IPS-NIHi7 (cell line): ENCODE data around the gene RAP1A.
"Not testable (repeated sequence)": the region's sequence is repeated elsewhere in the genome, so short reads cannot be mapped to it uniquely, and the experiment has no call there.

ENCODE experiments used
- DNase-seq: peaks from one replicate; pipeline ENCODE4 v3.0.0; 2012; ENCODE audit warnings: mixed read lengths; ENCODE audit errors: extremely low spot score

Gene RAP1A

GRCh38 chr1:111597426-111597825, 22.2 kb upstream of the RAP1A start:
- DNase-seq, result no peak

GRCh38 chr1:111598544-111598943, 21.0 kb upstream of the RAP1A start:
- DNase-seq, result no peak

- no peak for DNase-seq
Observed at GRCh38 chr1:111599781-111600693, 19.6 kb upstream of the RAP1A start.

GRCh38 chr1:111600886-111601386, 18.7 kb upstream of the RAP1A start:
- DNase-seq, result no peak

GRCh38 chr1:111602302-111602701, 17.3 kb upstream of the RAP1A start:
- DNase-seq, result no peak

GRCh38 chr1:111602974-111603373, 16.6 kb upstream of the RAP1A start:
- no peak for DNase-seq

GRCh38 chr1:111603979-111604378, 15.6 kb upstream of the RAP1A start:
- no peak for DNase-seq

GRCh38 chr1:111604931-111605330, 14.7 kb upstream of the RAP1A start:
- no peak for DNase-seq

- DNase-seq, result no peak
Observed at GRCh38 chr1:111605576-111605975, 14.0 kb upstream of the RAP1A start.

- not testable (repeated sequence) for DNase-seq
Observed at GRCh38 chr1:111606457-111607215, 13.0 kb upstream of the RAP1A start.

GRCh38 chr1:111608528-111608927, 11.1 kb upstream of the RAP1A start:
- not testable (repeated sequence) for DNase-seq

- no peak for DNase-seq
Observed at GRCh38 chr1:111611986-111612385, 7.6 kb upstream of the RAP1A start.

GRCh38 chr1:111615870-111616715, 3.5 kb upstream of the RAP1A start:
- no peak for DNase-seq

- DNase-seq, result no peak
Observed at GRCh38 chr1:111618081-111618480, 1.5 kb upstream of the RAP1A start.

GRCh38 chr1:111618961-111619634, 491 bp upstream of the RAP1A start:
- peak; percentile 13 for DNase-seq

- DNase-seq, result peak; percentile 49
Observed at GRCh38 chr1:111620441-111620971, 917 bp downstream of the RAP1A start.

GRCh38 chr1:111621050-111621449, 1.5 kb downstream of the RAP1A start:
- no peak for DNase-seq

- no peak for DNase-seq
Observed at GRCh38 chr1:111622166-111622565, 2.6 kb downstream of the RAP1A start.

GRCh38 chr1:111624382-111624781, 4.8 kb downstream of the RAP1A start:
- no peak for DNase-seq

GRCh38 chr1:111625276-111625675, 5.7 kb downstream of the RAP1A start:
- no peak for DNase-seq

- no peak for DNase-seq
Observed at GRCh38 chr1:111628153-111628552, 8.6 kb downstream of the RAP1A start.
